Common myeloid progenitor, CD34-positive (primary cell): ENCODE measurements around the gene HOXB3.

Experiments used
- CTCF ChIA-PET: fragments of 350-600 bp; sonication (Branson Sonifier 250); formaldehyde crosslinking; loops from one replicate; lab custom pipeline; 2021; ENCODE audit warnings: antibody characterized with exemption; lab: Charles Lee
- POLR2A ChIA-PET: fragments of 350-600 bp; sonication (Branson Sonifier 250); formaldehyde crosslinking; loops from one replicate; lab custom pipeline; 2021; ENCODE audit warnings: antibody characterized with exemption; lab: Charles Lee
- DNase-seq, 3 donors: peaks; one replicate each; pipeline versions ENCODE4 v3.0.0 to v3.0.0-alpha.2; 2013
- H3K27ac ChIP-seq, 2 experiments: 1 replicate in 1 of 2; 2 replicates in 1 of 2; pipeline ENCODE4 v1.7.0; 2013; ENCODE audit warnings: inconsistent platforms in 2 of 2, low read length in 2 of 2, mild to moderate bottlenecking in 2 of 2, low read depth in 1 of 2, moderate library complexity in 1 of 2; ENCODE audit not compliant: severe bottlenecking in 2 of 2, insufficient read depth in 1 of 2, poor library complexity in 1 of 2
- H3K27me3 ChIP-seq, 5 experiments: replicated peaks in 2 of 5; 1 replicate in 3 of 5; 2 replicates in 2 of 5; pipeline versions ENCODE4 v1.6.1 to v1.7.0; 2013; ENCODE audit warnings: low read length in 4 of 5, mild to moderate bottlenecking in 2 of 5, moderate library complexity in 2 of 5, inconsistent platforms in 1 of 5; ENCODE audit not compliant: insufficient read depth in 5 of 5, control insufficient read depth in 4 of 5
- H3K36me3 ChIP-seq, 4 experiments: 1 replicate in 2 of 4; 2 replicates in 2 of 4; pipeline versions ENCODE4 v1.6.1 to v1.7.0; 2013; ENCODE audit warnings: low read length in 3 of 4, control low read depth in 1 of 4, mild to moderate bottlenecking in 1 of 4; ENCODE audit not compliant: control insufficient read depth in 4 of 4, insufficient read depth in 4 of 4
- H3K4me1 ChIP-seq, 4 experiments: 1 replicate in 3 of 4; 2 replicates in 1 of 4; pipeline versions ENCODE4 v1.6.1 to v1.7.1; 2013; ENCODE audit warnings: low read length in 3 of 4, mild to moderate bottlenecking in 3 of 4, control low read depth in 1 of 4, inconsistent platforms in 1 of 4, moderate library complexity in 1 of 4; ENCODE audit not compliant: control insufficient read depth in 4 of 4, insufficient read depth in 4 of 4; ENCODE audit errors: control extremely low read depth in 1 of 4
- H3K4me3 ChIP-seq, 7 experiments: 1 replicate in 4 of 7; 2 replicates in 3 of 7; pipeline versions ENCODE4 v1.5.1 to v1.7.0; 2013; ENCODE audit warnings: mild to moderate bottlenecking in 7 of 7, low read length in 6 of 7, moderate library complexity in 6 of 7, inconsistent platforms in 2 of 7, low read depth in 2 of 7, control low read depth in 1 of 7; ENCODE audit not compliant: insufficient read depth in 4 of 7, control insufficient read depth in 1 of 7; ENCODE audit errors: extremely low read depth in 1 of 7
- H3K9me3 ChIP-seq, 5 experiments: 1 replicate in 4 of 5; 2 replicates in 1 of 5; pipeline versions ENCODE4 v1.6.1 to v1.7.1; 2013; ENCODE audit warnings: low read length in 4 of 5, mild to moderate bottlenecking in 2 of 5, inconsistent platforms in 1 of 5, low read depth in 1 of 5, moderate library complexity in 1 of 5; ENCODE audit not compliant: control insufficient read depth in 4 of 5, insufficient read depth in 2 of 5; ENCODE audit errors: control extremely low read depth in 1 of 5
- WGBS: methylation state at CpG from one replicate; pipeline ENCODE4 v1.1.5; 2013; ENCODE audit not compliant: insufficient coverage; 5-methylcytosine and 5-hydroxymethylcytosine counted together

Gene HOXB3

GRCh38 chr17:48515925-48516900 lies 73.8 kb downstream of the HOXB3 start:
- peaks cover 0 to 21% (median 13%) of the 10 kb centered on the region in 4 experiments for H3K4me1 ChIP-seq
- no peaks in the 10 kb centered on the region for H3K9me3 ChIP-seq
- H3K4me3 ChIP-seq, result no peak overlapping the region
- H3K27me3 ChIP-seq, result no peaks in the 10 kb centered on the region
- no peak overlapping the region for H3K27ac ChIP-seq
- H3K36me3 ChIP-seq, result no peaks in the 10 kb centered on the region
- DNase-seq, result no peak
- WGBS, result 100% methylated on average over 1 of the region's 3 CpGs
- ChIA-PET POLR2A (interaction anchor here (0.5 to 0.8 kb wide), 3 partner anchors 19 to 280 kb away, joined by 3 to 7 read pairs (median 5); no protein-coding TSS in a partner anchor), CTCF (interaction anchor here (1.2 to 1.6 kb wide), 4 partner anchors 9 to 17 kb away, joined by 3 to 7 read pairs (median 5); no protein-coding TSS in a partner anchor)

DNA sequence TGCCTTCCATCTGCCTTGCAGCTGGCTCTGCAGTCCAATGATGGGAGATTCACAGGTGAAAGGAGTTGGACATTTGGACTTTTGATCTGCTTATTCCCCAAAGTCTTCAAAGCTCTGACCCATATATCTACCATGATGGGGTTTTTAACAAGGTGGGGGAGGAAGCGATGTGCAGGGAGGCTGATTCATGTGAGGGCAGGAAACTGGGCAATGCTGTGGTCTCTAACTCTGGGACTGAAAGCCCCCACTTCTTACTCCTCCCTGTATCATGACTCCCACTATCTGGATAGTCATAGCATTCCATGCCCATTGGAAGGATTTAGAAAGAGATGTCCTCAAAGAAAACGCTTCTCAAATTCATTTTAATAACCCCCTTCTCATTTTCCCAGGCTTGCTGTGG lies 75.6 kb downstream of the HOXB3 start:
- WGBS, result 100% methylated on average over 1 of the region's 2 CpGs
- no peak overlapping the region for H3K4me3 ChIP-seq
- CTCF ChIA-PET, result interaction anchor here (0.7 kb wide), 2 partner anchors 13 to 69 kb away, joined by 3 read pairs; no protein-coding TSS in a partner anchor

DNA sequence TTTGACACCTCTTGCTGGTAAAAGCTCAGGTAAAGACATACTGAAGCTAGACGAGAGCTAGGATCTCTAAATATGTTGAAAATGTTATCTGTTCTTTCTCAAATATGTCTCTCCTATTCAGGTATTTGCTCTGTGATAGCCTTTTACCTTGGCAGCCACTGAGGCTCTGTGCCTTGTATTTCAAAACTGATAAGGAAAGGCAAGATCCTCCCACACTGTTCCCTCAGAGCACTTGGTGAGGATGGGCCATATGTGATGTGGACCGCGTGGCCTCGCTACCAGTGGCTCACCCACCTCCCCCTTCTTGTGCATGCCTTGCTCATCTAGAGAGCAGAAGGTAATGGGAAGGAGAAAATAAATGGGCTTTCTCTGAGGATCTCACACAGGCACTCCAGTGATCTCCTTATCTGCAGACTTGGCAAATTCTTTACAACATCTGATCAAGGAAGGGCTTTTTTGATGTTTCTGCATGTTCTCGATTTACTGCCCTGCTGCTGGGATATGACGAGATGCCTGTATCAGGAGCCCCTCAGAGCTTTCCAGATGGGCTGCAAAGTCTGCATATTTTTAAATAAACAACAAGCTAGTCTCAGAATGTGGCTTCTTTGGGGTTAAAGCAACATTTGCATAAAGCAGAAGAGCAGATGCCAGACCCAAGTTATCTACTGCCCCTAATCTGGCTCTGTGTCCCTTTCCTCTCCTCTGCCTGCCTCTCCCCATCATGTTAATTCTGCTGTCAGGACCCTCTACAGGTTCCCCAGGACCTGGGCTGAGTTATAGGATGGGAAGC lies 76.2 kb downstream of the HOXB3 start:
- Histone ChIP-seq H3K27me3 (no peaks in the 10 kb centered on the region), H3K9me3 (no peaks in the 10 kb centered on the region), H3K4me3 (peak overlapping the region in 3 of 7 experiments; percentile 15 to 77 (median 68)), H3K27ac (no peak overlapping the region), H3K4me1 (peaks cover 0 to 21% (median 13%) of the 10 kb centered on the region in 4 experiments), H3K36me3 (no peaks in the 10 kb centered on the region)
- 80% methylated on average over 1 of the region's 6 CpGs for WGBS
- ChIA-PET CTCF (interaction anchor here (0.7 to 1.6 kb wide), 5 partner anchors 9 to 69 kb away, joined by 3 to 6 read pairs (median 3); no protein-coding TSS in a partner anchor), POLR2A (no interaction called here)
- no peak for DNase-seq

More for the DNA sequence above, 75.6 kb downstream of the HOXB3 start:
- DNase-seq, result no peak
- POLR2A ChIA-PET, result no interaction called here
- Histone ChIP-seq H3K9me3 (no peaks in the 10 kb centered on the region), H3K27me3 (no peaks in the 10 kb centered on the region), H3K4me1 (peaks cover 0 to 21% (median 13%) of the 10 kb centered on the region in 4 experiments), H3K27ac (no peak overlapping the region), H3K36me3 (no peaks in the 10 kb centered on the region)

DNA sequence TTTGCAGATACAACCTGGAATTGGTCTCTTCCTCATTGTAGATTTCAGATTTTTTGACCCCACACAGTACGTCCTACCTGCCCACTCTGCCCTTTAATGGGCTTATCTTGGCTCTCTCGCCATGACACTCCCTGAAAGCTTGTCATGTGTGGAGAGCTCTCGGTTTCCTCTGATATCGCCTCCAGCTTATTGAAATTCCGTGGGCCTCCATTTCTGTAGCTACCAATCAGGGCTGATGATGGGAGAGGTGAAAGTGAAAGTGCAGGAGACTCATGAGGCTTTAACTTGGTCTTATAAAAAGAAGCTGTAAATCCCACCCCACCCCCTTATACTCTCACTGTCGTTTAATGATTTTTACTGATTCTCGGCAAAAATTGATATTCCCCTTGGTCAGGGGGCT lies 76.9 kb downstream of the HOXB3 start:
- 8% methylated on average over 1 of the region's 7 CpGs for WGBS

GRCh38 chr17:48510761-48511604 lies 79.1 kb downstream of the HOXB3 start:
- CTCF ChIA-PET, result interaction anchor here (0.9 to 1.1 kb wide), 3 partner anchors 11 to 23 kb away, joined by 3 read pairs; no protein-coding TSS in a partner anchor
- Histone ChIP-seq H3K9me3 (no peaks in the 10 kb centered on the region), H3K27me3 (no peaks in the 10 kb centered on the region), H3K4me1 (peaks cover 0 to 26% (median 17%) of the 10 kb centered on the region in 4 experiments), H3K27ac (no peak overlapping the region), H3K4me3 (no peak overlapping the region), H3K36me3 (no peaks in the 10 kb centered on the region)
- POLR2A ChIA-PET, result no interaction called here
- no peak for DNase-seq
- 100% methylated on average over 4 of the region's 7 CpGs for WGBS

More for the DNA sequence above, 76.9 kb downstream of the HOXB3 start:
- Histone ChIP-seq H3K4me1 (peaks cover 0 to 21% (median 13%) of the 10 kb centered on the region in 4 experiments), H3K27ac (peak overlapping the region in 1 of 2 experiments; percentile 32), H3K4me3 (peak overlapping the region in 5 of 7 experiments; percentile 15 to 77 (median 55)), H3K36me3 (no peaks in the 10 kb centered on the region), H3K27me3 (no peaks in the 10 kb centered on the region), H3K9me3 (no peaks in the 10 kb centered on the region)
- DNase-seq, result peak; percentile 40 to 82 (median 77)
- POLR2A ChIA-PET, result interaction anchor here (0.6 kb wide), 1 partner anchor 9 kb away, joined by 3 read pairs; no protein-coding TSS in a partner anchor
- CTCF ChIA-PET, result interaction anchor here (1.0 to 1.6 kb wide), 3 partner anchors 9 to 21 kb away, joined by 3 to 6 read pairs (median 5); no protein-coding TSS in a partner anchor

- ChIA-PET CTCF (interaction anchor here (0.7 to 1.1 kb wide), 3 partner anchors 11 to 36 kb away, joined by 3 read pairs; no protein-coding TSS in a partner anchor), POLR2A (no interaction called here)
- Histone ChIP-seq H3K36me3 (no peaks in the 10 kb centered on the region), H3K4me3 (no peak overlapping the region), H3K27ac (no peak overlapping the region), H3K4me1 (peaks cover 0 to 32% (median 23%) of the 10 kb centered on the region in 4 experiments), H3K9me3 (no peaks in the 10 kb centered on the region), H3K27me3 (no peaks in the 10 kb centered on the region)
- no CpG with 5 or more reads among the region's 2 CpGs for WGBS
- no peak for DNase-seq
Observed at GRCh38 chr17:48510381-48510760, 79.7 kb downstream of the HOXB3 start.
